ENCODE results near the gene CDH20. TPM values are rescaled to one million over a fixed set of nuclear protein-coding genes. Genes with fewer than 3 reads are reported as not detected.
"Not testable (repeated sequence)": the region's sequence is repeated elsewhere in the genome, so short reads cannot be mapped to it uniquely, and the experiment has no call there.

CDH20 gene
- total RNA-seq, 2 donors from 2014 or later, result 0.14 to 0.19 TPM

- DNase-seq (no peak), ATAC-seq (replicated peaks in 1 of 2) (no peak)
- Mint-ChIP-seq H3K4me3 (peak overlapping the region in 1 of 2 donors; percentile 42), H3K27ac (no peak overlapping the region), H3K36me3 (ENCODE audit: insufficient read depth in 2 of 2) (no peaks in the 10 kb centered on the region), H3K9me3 (peaks cover 0 to 2% of the 10 kb centered on the region in 2 donors), H3K4me1 (ENCODE audit: low read depth) (no peaks in the 10 kb centered on the region), H3K27me3 (ENCODE audit: low read depth) (peaks cover 5% of the 10 kb centered on the region)
Observed at GRCh38 chr18:61360404-61361383, 27.5 kb downstream of the CDH20 start.

GRCh38 chr18:61362511-61362910 lies 29.3 kb downstream of the CDH20 start:
- H3K4me3 Mint-ChIP-seq, result no peak overlapping the region
- DNase-seq (no peak), ATAC-seq (replicated peaks in 1 of 2) (no peak)
- H3K27me3 Mint-ChIP-seq (ENCODE audit: low read depth), result peaks cover 5% of the 10 kb centered on the region
- H3K27ac Mint-ChIP-seq, result no peak overlapping the region
- H3K9me3 Mint-ChIP-seq, result peaks cover 0 to 2% of the 10 kb centered on the region in 2 donors
- H3K4me1 Mint-ChIP-seq (ENCODE audit: low read depth), result no peaks in the 10 kb centered on the region
- H3K36me3 Mint-ChIP-seq (ENCODE audit: insufficient read depth in 2 of 2), result no peaks in the 10 kb centered on the region

- no peak for ATAC-seq (replicated peaks in 1 of 2)
- H3K4me1 Mint-ChIP-seq (ENCODE audit: low read depth), result no peaks in the 10 kb centered on the region
- no peak overlapping the region for H3K4me3 Mint-ChIP-seq
- H3K9me3 Mint-ChIP-seq, result peaks cover 0 to 2% of the 10 kb centered on the region in 2 donors
- no peak overlapping the region for H3K27ac Mint-ChIP-seq
- H3K27me3 Mint-ChIP-seq (ENCODE audit: low read depth), result peaks cover 3% of the 10 kb centered on the region
- DNase-seq, result no peak
- H3K36me3 Mint-ChIP-seq (ENCODE audit: insufficient read depth in 2 of 2), result no peaks in the 10 kb centered on the region
Observed at GRCh38 chr18:61364953-61365352, 31.7 kb downstream of the CDH20 start.

GRCh38 chr18:61368001-61368400 lies 34.8 kb downstream of the CDH20 start:
- no peak for ATAC-seq (replicated peaks in 1 of 2)
- Mint-ChIP-seq H3K27me3 (ENCODE audit: low read depth) (no peaks in the 10 kb centered on the region), H3K27ac (no peak overlapping the region), H3K4me1 (ENCODE audit: low read depth) (no peaks in the 10 kb centered on the region), H3K36me3 (ENCODE audit: insufficient read depth in 2 of 2) (no peaks in the 10 kb centered on the region), H3K9me3 (peaks cover 0 to 2% of the 10 kb centered on the region in 2 donors), H3K4me3 (no peak overlapping the region)
- no peak for DNase-seq

- not testable (repeated sequence) for H3K9me3 Mint-ChIP-seq, H3K4me3 Mint-ChIP-seq
Observed at GRCh38 chr18:61369671-61370070, 36.4 kb downstream of the CDH20 start.

GRCh38 chr18:61371111-61371510 lies 37.9 kb downstream of the CDH20 start:
- H3K27me3 Mint-ChIP-seq (ENCODE audit: low read depth), result no peaks in the 10 kb centered on the region
- ATAC-seq (replicated peaks in 1 of 2) (no peak), DNase-seq (no peak)
- H3K36me3 Mint-ChIP-seq (ENCODE audit: insufficient read depth in 2 of 2), result no peaks in the 10 kb centered on the region
- no peaks in the 10 kb centered on the region for H3K4me1 Mint-ChIP-seq (ENCODE audit: low read depth)
- H3K27ac Mint-ChIP-seq, result no peak overlapping the region
- H3K9me3 Mint-ChIP-seq, result peaks cover 1 to 6% of the 10 kb centered on the region in 2 donors
- H3K4me3 Mint-ChIP-seq, result no peak overlapping the region

More at GRCh38 chr18:61369671-61370070, 36.4 kb downstream of the CDH20 start:
- DNase-seq; H3K4me1 Mint-ChIP-seq (ENCODE audit: low read depth); ATAC-seq (replicated peaks in 1 of 2); H3K36me3 Mint-ChIP-seq (ENCODE audit: insufficient read depth in 2 of 2); H3K27ac Mint-ChIP-seq; H3K27me3 Mint-ChIP-seq (ENCODE audit: low read depth): not testable (repeated sequence)

- H3K27ac Mint-ChIP-seq, result no peak overlapping the region
- no peaks in the 10 kb centered on the region for H3K36me3 Mint-ChIP-seq (ENCODE audit: insufficient read depth in 2 of 2)
- ATAC-seq (replicated peaks in 1 of 2) (no peak), DNase-seq (no peak)
- no peaks in the 10 kb centered on the region for H3K4me1 Mint-ChIP-seq (ENCODE audit: low read depth)
- no peak overlapping the region for H3K4me3 Mint-ChIP-seq
- H3K9me3 Mint-ChIP-seq, result peaks cover 3% of the 10 kb centered on the region in 2 donors
- H3K27me3 Mint-ChIP-seq (ENCODE audit: low read depth), result no peaks in the 10 kb centered on the region
Observed at GRCh38 chr18:61379827-61380226, 46.6 kb downstream of the CDH20 start.

GRCh38 chr18:61388010-61388409 lies 54.8 kb downstream of the CDH20 start:
- H3K4me1 Mint-ChIP-seq (ENCODE audit: low read depth), result no peaks in the 10 kb centered on the region
- DNase-seq (no peak), ATAC-seq (replicated peaks in 1 of 2) (no peak)
- no peak overlapping the region for H3K27ac Mint-ChIP-seq
- H3K36me3 Mint-ChIP-seq (ENCODE audit: insufficient read depth in 2 of 2), result no peaks in the 10 kb centered on the region
- peaks cover 0 to 1% of the 10 kb centered on the region in 2 donors for H3K9me3 Mint-ChIP-seq
- H3K27me3 Mint-ChIP-seq (ENCODE audit: low read depth), result no peaks in the 10 kb centered on the region
- H3K4me3 Mint-ChIP-seq, result no peak overlapping the region

GRCh38 chr18:61394983-61395382 lies 61.8 kb downstream of the CDH20 start:
- H3K4me3 Mint-ChIP-seq, result no peak overlapping the region

GRCh38 chr18:61397222-61397621 lies 64.0 kb downstream of the CDH20 start:
- DNase-seq (no peak), ATAC-seq (replicated peaks in 1 of 2) (no peak)
- Mint-ChIP-seq H3K36me3 (ENCODE audit: insufficient read depth in 2 of 2) (no peaks in the 10 kb centered on the region), H3K27ac (no peak overlapping the region), H3K9me3 (peaks cover 0 to 2% of the 10 kb centered on the region in 2 donors), H3K27me3 (ENCODE audit: low read depth) (no peaks in the 10 kb centered on the region), H3K4me1 (ENCODE audit: low read depth) (no peaks in the 10 kb centered on the region), H3K4me3 (no peak overlapping the region)

More at GRCh38 chr18:61394983-61395382, 61.8 kb downstream of the CDH20 start:
- Mint-ChIP-seq H3K36me3 (ENCODE audit: insufficient read depth in 2 of 2) (no peaks in the 10 kb centered on the region), H3K9me3 (peaks cover 0 to 2% of the 10 kb centered on the region in 2 donors), H3K4me1 (ENCODE audit: low read depth) (no peaks in the 10 kb centered on the region), H3K27ac (no peak overlapping the region), H3K27me3 (ENCODE audit: low read depth) (no peaks in the 10 kb centered on the region)
- DNase-seq, result no peak
- ATAC-seq (replicated peaks in 1 of 2), result no peak

- Mint-ChIP-seq H3K27ac (no peak overlapping the region), H3K4me1 (ENCODE audit: low read depth) (no peaks in the 10 kb centered on the region), H3K4me3 (no peak overlapping the region), H3K9me3 (peaks cover 0 to 4% of the 10 kb centered on the region in 2 donors), H3K27me3 (ENCODE audit: low read depth) (no peaks in the 10 kb centered on the region), H3K36me3 (ENCODE audit: insufficient read depth in 2 of 2) (no peaks in the 10 kb centered on the region)
- DNase-seq, result no peak
- no peak for ATAC-seq (replicated peaks in 1 of 2)
Observed at GRCh38 chr18:61398961-61399705, 65.9 kb downstream of the CDH20 start.

GRCh38 chr18:61400016-61400635 lies 66.9 kb downstream of the CDH20 start:
- H3K4me3 Mint-ChIP-seq, result no peak overlapping the region
- no peaks in the 10 kb centered on the region for H3K36me3 Mint-ChIP-seq (ENCODE audit: insufficient read depth in 2 of 2)
- ATAC-seq (replicated peaks in 1 of 2), result no peak
- H3K27ac Mint-ChIP-seq, result no peak overlapping the region
- no peaks in the 10 kb centered on the region for H3K27me3 Mint-ChIP-seq (ENCODE audit: low read depth)
- DNase-seq, result no peak
- H3K4me1 Mint-ChIP-seq (ENCODE audit: low read depth), result no peaks in the 10 kb centered on the region
- peaks cover 0 to 2% of the 10 kb centered on the region in 2 donors for H3K9me3 Mint-ChIP-seq

GRCh38 chr18:61400716-61401115 lies 67.5 kb downstream of the CDH20 start:
- Mint-ChIP-seq H3K4me3 (no peak overlapping the region), H3K27ac (no peak overlapping the region), H3K36me3 (ENCODE audit: insufficient read depth in 2 of 2) (no peaks in the 10 kb centered on the region), H3K4me1 (ENCODE audit: low read depth) (no peaks in the 10 kb centered on the region), H3K9me3 (peaks cover 0 to 2% of the 10 kb centered on the region in 2 donors), H3K27me3 (ENCODE audit: low read depth) (no peaks in the 10 kb centered on the region)
- ATAC-seq (replicated peaks in 1 of 2), result no peak
- no peak for DNase-seq
